Epithelial cell of proximal tubule (primary cell): ENCODE measurements around the gene FNDC1. TPM values are rescaled to one million over a fixed set of nuclear protein-coding genes. Genes with fewer than 3 reads are reported as not detected.
A peak's percentile ranks its signal among the peaks of the same experiment; 100 is the strongest.

Experiments
- DNase-seq: peaks from one replicate; pipeline ENCODE4 v3.0.0-alpha.2; 2011; ENCODE audit warnings: low read depth
- H3K4me3 ChIP-seq: 2 replicates; pipeline ENCODE4 v1.5.1; 2011; ENCODE audit warnings: low read depth, mild to moderate bottlenecking, low read length
- total RNA-seq: library from RNA; depleted of rRNA; stranded (reverse); fragments of >200 nt; gene quantifications from 2 replicates; pipeline ENCODE4 v1.2.3, GENCODE V29; 2015
- TF ChIP-seq, protein P1 (sequence below): conservative IDR thresholded peaks from 2 replicates; pipeline ENCODE4 v1.5.1; 2012; ENCODE audit warnings: low read depth, mild to moderate bottlenecking, low read length

Gene FNDC1
- total RNA-seq, 1 donor from 2014 or later: not detected

- DNase-seq: no peak
- peak overlapping the region; percentile 43 for H3K4me3 ChIP-seq
- TF ChIP-seq, protein P1, sequence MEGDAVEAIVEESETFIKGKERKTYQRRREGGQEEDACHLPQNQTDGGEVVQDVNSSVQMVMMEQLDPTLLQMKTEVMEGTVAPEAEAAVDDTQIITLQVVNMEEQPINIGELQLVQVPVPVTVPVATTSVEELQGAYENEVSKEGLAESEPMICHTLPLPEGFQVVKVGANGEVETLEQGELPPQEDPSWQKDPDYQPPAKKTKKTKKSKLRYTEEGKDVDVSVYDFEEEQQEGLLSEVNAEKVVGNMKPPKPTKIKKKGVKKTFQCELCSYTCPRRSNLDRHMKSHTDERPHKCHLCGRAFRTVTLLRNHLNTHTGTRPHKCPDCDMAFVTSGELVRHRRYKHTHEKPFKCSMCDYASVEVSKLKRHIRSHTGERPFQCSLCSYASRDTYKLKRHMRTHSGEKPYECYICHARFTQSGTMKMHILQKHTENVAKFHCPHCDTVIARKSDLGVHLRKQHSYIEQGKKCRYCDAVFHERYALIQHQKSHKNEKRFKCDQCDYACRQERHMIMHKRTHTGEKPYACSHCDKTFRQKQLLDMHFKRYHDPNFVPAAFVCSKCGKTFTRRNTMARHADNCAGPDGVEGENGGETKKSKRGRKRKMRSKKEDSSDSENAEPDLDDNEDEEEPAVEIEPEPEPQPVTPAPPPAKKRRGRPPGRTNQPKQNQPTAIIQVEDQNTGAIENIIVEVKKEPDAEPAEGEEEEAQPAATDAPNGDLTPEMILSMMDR: no peak
These were observed 545 bp downstream of the FNDC1 start for GRCh38 chr6:159169557-159170332.

DNA sequence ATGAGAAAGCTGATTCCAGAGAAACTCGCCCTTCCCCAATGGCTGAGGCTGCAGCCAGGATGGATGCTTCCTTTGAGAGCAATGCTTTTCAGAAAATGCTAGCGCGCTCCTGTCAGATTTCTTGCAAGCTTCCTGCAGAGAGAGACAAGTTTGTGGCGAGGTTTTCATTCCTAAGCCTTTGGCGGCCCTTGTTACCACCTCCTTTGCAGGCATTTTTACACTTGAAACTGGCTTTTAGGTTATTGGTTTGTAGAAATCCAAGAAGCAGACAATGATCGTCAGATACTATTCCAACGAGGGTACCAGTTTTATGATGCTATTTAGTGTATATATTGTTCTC is 1.1 kb downstream of the FNDC1 start:
- TF ChIP-seq, protein P1: no peak
- peak overlapping the region; percentile 43 for H3K4me3 ChIP-seq
- no peak for DNase-seq

GRCh38 chr6:159170999-159171712 is 2.0 kb downstream of the FNDC1 start:
- H3K4me3 ChIP-seq: no peak overlapping the region
- TF ChIP-seq, protein P1: no peak

GRCh38 chr6:159172091-159172491 is 2.9 kb downstream of the FNDC1 start:
- H3K4me3 ChIP-seq: no peak overlapping the region
- TF ChIP-seq, protein P1: no peak
- DNase-seq: no peak

More at GRCh38 chr6:159170999-159171712, 2.0 kb downstream of the FNDC1 start:
- DNase-seq: no peak

DNA sequence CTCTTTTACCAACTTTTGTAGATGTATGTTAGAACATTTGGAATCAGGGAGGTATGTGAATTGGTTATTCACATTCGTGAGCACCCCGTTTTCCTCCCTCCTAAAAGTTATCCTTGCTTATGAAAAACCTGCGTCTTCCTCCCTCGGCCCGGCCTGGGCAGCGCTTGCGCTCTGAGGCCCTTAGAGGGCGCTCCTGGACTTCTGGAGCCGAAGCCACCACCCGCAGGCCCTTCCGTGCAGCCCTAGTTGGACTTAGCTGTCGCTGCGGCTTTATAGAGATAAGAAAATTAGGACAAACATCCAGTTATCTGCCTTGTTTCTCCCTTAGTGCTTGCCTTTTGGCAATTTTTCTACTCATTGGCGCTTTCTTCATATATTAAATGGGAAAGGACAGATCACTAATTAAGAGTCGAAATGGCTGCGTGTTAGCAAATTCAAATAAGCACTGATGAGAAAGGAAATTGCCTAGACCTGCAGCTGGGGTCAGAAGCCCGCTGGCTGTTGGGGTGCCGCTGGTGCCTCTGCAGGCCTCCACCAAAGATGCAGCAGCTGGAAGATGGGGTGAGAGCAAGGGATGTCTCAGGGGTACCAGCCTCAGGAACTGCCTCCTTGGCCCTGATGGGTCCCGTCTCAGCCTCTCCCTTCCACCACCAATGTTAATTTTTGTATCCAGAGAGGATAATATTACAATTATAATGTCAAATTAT is 5.2 kb downstream of the FNDC1 start:
- H3K4me3 ChIP-seq: no peak overlapping the region
- TF ChIP-seq, protein P1: peak; percentile 99
- no peak for DNase-seq

DNA sequence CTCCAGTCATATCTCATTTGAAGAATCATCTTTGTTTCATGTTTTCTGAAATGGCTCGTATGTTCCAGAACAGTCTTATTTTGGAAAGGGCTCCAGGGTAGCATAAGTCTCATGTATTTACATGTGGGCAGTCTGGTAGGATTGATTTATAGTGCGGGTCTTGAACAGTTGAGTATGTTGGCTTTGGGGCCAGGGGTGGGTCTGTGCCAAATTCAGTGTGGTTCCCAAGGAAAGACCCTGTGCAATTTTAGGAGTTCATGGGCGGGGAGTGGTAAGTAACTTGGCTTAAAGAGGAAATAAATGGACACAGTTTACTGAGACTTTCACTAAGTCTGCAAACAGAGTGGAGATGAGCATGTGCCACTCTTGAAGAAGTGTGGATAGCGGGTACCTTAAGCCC is 7.7 kb downstream of the FNDC1 start:
- DNase-seq: no peak
- TF ChIP-seq, protein P1: no peak
- no peak overlapping the region for H3K4me3 ChIP-seq
